DMS53 (cell line): ENCODE results near the gene LDLRAD4.

Experiments used
- DNase-seq: peaks from one replicate; lab custom pipeline; 2025; lab: John Stamatoyannopoulos, UW

The LDLRAD4 gene

GRCh38 chr18:13229001-13229671 is 10.6 kb downstream of the LDLRAD4 start:
- DNase-seq = no peak

- no peak for DNase-seq
Measured at GRCh38 chr18:13231151-13231550, 12.6 kb downstream of the LDLRAD4 start.

DNA sequence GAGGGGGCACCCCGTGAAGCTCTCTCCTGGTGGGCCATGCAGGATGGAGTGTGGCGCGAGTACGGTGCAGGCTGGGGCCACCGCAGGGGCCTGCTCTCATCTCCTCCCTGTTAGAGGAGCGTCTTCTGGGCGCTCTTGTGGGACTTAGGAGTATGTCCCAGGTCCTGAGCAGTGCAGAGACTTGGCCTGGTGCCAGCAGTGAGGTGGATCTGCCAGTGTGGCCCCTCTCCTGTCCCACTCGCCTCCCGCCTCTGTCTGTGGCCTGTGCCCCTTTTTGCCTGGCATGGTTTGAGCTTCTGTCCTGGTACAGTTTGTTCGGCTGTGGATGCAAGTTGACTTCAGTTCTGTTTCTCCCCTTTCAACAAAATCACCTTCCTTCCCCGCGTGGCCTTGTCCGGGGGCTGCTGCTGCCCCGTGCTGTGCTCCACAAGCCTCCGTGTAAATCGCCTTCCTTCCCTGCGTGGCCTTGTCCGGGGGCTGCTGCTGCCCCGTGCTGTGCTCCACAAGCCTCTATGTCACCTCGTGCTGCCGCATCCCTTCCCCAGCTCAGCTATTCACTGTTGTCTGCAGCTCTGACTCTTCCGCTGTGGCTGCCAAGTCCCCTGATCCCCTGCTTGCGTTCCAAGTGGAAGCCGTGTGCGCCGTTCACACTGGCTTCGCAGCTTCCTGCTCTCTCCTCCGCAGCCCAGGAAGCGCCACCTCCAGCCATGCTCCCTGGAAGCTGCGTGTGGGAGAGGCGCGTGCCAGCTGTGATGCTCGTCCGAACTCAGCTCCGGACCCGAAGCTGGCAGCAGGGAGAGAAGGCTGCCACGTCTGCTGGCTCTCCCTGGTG is 13.7 kb downstream of the LDLRAD4 start:
- DNase-seq = no peak

DNA sequence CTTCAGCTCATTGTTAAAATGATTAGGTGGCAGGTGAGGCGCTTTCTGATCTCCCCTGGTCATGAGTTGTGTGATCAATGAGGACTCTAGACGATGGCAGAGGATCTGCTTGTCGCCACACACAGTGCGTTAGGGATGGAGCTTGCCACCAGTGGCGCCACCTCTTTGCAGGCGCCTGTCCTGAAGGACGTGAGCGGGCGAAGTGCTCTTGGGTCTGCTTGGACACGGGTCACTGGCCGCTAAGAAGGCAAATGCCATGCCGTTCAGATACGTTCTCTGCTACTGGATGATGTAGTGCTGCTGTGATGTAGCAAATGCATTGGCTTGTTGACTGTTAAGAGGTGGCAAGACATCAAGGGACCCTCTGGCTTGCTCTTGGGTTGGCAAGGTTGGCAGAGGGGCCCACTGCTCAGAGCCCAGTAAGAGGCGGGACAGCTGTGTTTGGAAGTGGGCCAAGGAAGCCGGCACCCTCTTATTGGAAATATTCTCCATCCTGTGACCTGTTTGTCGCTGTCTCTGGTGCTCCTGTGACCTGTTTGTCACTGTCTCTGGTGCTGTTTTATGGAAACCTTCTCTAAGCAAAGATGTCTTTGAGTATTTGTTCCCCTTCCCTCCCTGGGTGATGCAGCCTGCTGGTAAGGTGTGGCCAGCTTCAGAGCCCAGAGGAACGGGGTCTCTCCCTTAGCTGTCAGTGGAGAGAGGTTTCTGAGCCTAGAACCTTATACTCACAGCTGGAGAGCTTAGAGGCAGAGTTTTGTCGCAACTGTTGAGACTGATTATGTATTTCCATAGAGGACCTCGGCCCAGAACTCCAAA is 14.6 kb downstream of the LDLRAD4 start:
- DNase-seq = no peak

DNA sequence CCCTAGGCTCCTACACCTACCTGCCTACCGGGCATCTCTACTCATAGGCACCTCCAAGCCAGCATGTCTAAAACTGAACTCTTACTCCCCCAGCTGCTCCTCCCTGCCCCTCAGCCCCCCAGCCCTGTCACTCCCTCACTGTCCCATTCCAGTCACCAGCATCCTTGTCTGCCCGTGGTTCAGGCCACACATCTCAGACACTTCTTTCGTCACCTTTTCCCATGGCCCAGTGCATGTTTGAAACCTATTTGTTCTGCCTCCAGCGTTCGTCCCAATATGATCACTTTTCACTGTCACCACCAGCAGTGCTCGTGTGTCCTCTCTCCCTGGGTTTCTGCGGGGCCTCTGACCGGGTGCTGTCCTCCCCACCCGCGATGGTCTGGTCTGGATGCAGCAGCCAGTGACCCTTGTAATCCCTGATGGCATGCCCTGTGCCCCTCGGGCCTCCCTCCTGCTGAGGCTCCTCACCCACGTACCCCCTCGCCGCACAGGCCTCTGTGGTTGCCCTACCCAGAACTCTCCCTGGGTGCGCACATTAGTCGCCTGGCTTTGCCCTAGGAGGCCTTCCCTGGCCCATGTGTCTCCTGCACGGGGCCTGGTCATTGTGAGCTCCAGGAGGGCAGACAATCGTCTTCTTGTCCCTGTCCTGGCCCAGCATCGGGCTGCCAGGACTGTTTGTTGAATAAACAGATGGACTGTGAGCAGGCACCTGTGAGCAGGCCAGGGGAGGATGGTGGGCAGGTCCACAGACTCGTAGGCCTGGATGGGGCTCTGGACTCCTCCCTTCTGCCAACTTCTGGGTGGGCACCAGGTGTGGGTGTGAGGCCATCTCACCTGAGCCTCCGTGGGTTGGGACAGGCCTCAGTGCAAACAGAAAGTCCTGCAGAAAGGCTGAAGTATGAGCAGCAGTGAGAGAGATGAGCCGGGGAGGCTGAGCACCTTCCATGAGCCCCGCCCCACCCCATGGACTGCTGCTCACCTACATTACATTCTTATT is 15.5 kb downstream of the LDLRAD4 start:
- no peak for DNase-seq

DNA sequence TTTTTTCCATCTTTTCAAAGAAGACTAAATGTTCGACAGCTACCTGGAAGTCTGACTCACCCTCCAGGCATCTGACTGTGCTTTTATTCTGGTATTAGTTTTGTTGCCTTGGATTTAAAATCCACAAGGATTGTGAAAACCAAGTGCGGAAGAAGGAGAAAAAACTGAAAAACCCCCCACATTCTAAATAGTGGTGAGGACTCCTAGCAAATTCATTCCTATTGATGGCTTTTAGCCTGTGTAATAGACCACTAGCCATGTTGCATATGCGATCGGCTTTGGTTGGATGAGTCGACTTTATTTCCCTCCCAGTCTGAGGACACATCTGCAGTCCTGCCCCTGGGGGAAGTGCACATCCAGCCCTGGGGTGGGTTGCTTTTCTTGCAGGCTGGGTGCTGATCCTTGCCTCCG is 16.9 kb downstream of the LDLRAD4 start:
- DNase-seq = no peak

DNA sequence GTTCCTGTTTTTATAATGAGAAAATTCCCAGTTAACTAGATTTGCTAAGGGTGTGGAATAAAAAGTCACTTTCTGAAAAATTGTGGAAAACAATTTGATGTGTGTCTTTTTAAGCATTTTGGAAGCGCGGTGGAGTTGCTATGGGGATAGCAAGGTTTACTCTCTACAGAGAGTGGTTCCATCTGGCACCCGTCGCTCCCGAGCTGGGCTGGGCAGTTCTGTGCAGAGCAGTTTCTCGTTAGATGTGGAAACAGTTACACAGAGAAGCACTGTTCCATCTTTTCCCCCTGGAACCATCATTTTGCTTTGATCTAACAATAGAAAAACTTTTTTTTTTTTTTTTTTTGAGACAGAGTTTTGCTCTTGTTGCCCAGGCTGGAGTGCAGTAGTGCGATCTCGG is 17.4 kb downstream of the LDLRAD4 start:
- DNase-seq = no peak

DNA sequence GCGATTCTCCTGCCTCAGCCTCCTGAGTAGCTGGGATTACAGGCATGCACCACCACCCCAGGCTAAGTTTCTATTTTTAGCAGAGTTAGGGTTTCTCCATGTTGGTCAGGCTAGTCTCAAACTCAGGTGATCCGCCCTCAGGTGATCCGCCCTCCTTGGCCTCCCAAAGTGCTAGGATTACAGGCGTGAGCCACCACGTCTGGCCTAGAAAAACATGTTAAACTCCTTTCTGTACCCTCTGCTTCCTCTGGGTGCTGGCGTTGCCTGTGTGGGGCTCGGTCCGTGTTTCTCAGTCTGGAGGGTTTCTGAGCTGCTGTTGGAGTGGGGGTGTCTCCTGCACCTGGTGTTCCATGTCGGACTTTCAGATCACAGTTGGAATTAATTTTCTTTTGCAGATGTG is 17.9 kb downstream of the LDLRAD4 start:
- DNase-seq = no peak

DNA sequence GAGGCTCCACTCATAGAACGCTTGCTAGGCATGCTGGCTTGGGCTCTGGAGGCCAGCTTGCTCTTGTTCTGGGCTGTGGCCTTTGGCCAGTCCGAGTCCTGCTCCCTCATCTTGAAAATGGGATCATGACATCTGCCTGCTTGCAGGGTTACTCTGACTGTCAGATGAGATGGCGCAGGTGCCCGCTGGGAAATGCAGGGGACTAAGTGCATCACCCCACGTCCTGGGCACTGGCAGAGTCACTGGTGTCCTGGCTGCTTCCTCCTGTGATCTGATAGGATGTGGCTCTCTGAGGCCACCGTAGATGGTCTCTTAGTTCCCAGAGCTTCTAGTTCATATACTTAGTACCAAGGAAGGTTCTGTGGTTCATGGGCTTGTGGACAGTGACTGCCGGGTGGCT is 18.5 kb downstream of the LDLRAD4 start:
- DNase-seq = no peak

GRCh38 chr18:13237641-13238040 is 19.1 kb downstream of the LDLRAD4 start:
- no peak for DNase-seq

DNA sequence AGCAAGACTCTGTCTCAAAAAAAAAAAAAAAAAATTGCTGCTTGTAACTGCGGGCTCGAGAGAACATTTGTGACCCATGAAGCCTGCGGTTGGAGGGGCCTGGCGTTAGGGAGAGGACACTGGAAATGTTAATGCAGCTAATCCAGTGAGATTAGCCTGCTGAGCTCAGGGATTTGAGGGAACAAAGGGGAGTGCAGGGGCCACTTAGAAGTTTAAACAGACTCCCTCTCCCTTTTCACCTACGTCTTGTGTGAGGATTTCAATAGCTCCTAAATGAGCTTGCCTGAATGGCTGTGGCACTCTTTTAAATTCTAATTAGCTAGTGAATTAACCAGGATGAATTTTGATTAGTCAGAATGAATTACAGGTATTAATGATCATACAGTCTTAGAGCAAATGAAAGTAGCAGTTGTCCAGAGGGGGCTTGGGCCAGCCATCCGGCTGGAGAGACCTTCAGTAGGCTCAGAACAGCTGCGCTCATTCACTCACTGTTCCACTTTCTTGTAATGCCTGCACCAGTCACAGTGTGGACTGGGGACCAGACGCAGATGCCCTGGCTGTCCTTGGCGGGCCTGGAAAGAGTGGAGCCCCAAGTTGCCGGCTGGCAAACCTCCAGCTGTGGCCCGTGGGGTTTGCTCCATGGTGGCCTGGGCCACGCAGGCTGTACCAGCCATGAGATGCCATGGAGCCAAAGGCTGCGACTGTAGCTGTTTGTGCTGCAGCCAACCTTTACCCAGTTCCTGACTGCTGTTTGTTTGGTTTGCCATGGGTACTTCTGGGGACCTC is 20.8 kb downstream of the LDLRAD4 start:
- no peak for DNase-seq

DNA sequence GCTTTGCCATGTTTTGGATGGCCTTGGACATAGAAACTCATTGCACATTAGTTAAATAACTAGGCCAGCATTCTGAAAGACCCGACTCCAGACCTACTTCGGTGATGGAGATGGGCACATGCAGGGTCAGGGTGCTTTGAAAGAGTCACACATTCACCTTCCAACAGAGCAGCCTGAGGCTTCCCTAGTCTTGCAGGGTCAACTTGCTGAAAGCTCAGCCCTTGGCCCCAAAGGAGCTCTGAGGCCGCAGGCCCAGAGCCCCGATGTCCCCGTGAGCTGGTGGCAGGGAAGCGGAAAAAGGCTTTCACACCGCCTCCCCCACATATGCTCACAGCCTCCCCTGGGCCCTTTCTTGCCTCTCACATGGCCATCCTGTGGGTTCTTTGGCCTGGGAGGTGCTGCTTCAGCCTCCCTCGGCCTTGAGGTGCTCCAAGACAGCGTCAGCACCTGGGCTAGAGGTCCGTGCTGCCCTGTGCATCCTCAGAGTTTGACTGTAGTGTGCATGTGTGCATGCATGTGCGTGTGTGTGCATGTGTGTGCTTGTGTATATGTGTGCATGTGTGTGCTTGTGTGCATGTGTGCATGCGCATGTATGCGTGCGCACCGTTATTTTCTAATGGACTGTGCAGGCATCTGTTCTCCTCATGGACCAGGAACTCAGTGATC is 21.6 kb downstream of the LDLRAD4 start:
- no peak for DNase-seq

DNA sequence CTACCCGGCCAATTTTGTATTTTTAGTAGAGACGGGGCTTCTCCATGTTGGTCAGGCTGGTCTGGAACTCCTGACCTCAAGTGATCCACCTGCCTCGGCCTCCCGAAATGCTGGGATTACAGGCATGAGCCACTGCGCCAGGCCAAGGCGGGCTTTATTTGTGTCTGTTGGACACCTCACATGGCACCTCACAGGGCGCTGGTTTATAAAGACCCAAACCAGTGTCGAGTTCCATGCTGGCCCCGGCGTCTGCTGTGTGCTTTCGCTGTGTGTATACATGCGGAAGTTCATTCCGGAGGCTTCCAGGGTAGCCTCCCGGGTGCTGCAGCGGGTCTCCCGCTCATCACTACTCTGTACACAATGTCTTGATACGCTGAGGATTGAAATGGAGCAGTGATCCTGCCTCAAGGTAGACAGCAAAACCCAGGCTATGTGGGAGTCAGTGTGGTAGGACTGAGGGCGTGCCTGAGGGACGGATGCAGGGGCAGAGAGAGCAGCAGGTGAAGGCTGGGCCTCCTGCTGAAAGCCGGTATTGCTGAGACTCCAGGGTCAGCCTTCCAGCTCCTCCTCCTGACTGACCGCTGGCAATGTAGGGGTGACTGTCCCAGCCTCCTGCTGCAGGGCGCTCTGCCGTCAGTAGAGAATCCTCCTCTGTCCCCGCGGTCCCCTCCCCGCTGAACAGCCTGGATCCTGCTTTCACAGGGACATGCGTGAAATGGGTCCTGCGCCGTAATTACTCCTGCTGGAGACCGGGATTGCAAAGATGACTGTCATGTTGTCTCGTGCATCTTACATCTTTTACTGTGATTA is 22.7 kb downstream of the LDLRAD4 start:
- no peak for DNase-seq

DNA sequence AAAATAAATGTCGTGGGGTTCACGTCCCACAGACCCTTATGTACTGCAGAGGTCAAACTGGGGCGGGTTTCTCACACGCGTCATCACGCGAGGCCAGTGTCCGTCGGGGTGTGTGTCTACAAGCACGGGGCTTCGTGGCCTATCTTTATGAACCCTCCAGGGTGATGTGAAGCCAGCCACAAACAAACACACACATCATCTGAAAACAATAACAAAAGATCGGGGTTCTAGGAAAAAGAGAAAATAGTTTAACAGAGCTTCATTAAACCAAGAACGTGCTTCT is 23.3 kb downstream of the LDLRAD4 start:
- no peak for DNase-seq

DNA sequence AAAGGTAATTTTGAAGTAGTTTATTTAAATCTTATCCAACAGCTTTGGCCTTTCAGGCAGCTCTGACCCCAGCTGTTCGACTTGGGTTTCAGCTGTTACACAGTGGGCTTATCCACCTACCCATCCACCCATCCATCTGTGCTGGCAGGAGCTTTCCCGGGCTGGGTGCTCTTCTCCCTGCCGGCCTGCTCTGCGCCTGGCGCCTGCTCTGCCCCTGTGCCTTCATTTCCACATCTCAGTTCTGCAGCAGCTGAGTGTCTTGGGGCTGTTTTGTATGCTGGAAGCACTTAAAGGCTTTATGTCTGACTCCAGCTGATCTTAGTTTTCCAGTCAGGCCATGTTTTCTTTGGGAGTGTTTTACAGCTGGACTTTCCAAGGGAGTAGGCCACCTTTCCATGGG is 24.2 kb downstream of the LDLRAD4 start:
- DNase-seq = no peak

DNA sequence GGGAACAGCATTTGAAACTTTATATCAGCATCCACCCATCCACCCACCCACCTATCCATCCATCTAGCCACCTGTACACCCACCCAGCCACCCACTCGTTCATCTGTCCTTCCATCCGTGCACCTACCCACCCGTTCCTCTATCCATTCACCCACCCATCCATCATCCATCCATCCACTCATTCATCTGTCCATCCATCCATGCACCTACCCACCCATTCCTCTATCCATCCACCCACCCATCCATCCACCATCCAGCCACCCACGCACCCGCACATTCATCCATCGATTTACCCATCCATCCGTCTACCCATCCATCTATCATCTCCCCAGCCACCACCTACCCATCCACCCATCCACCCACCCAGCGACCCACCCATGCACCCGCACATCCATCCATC is 24.8 kb downstream of the LDLRAD4 start:
- DNase-seq = no peak

DNA sequence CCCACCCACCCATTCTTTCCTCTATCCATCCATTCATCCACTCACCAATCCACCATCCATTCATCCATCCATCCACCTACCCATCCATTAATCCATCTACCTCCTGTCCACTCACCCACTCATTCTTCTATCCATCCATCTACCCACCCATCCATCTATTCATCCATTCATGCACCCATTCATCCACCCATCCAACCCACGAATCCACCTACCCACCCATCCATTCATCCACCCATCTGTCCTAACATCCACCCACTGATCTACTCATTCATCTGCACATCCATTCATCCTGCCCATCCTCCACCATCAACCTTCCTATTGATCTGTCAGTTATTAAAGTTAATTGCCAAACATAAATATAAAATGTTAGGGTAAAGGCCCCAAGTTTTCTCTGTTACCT is 25.6 kb downstream of the LDLRAD4 start:
- DNase-seq = no peak

DNA sequence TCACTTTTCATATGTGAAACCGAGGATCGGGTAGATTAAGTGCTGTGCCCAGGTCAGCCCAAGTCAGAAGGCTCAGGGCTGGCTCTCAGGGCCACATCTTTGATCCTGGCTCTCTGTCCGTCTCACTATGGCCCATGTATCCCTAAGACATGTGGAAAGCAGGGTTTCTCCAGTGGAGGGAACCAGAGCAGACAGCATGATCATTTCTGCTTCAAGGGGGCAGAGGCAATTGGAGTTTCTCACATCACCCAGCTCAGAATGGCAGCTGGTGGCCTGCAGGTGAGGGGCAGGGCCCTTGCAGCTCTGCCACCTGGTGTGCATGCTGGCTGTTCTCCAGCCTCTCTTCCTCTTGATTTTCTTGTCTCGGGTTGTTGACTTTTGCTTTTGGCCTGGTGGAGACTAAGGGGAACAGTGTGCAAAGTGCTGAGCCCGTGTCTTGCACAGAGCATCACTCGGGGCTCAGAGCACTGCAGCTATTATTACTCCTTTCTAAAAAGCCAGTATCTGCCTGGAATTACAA is 27.0 kb downstream of the LDLRAD4 start:
- no peak for DNase-seq

- no peak for DNase-seq
Measured at GRCh38 chr18:13246121-13246520, 27.6 kb downstream of the LDLRAD4 start.
